Neural cell (in vitro differentiated cells): ENCODE data around the gene ATAD3C. TPM values are rescaled to one million over a fixed set of nuclear protein-coding genes. Genes with fewer than 3 reads are reported as not detected.

Source experiments
- H2AFZ ChIP-seq: fragments of 200-600, 300-800 bp; sonication (generic), shearing (Covaris generic); 2 replicates; pipeline ENCODE4 v1.6.0; 2014; ENCODE audit warnings: low read depth, mild to moderate bottlenecking, antibody characterized with exemption, low read length, moderate library complexity
- H3F3A ChIP-seq: fragments of 200-600 bp; shearing (Covaris generic); 2 replicates; pipeline ENCODE4 v1.6.1; 2016; ENCODE audit warnings: mild to moderate bottlenecking, moderate library complexity, mixed read lengths, antibody characterized with exemption, low read length; ENCODE audit not compliant: insufficient read depth, poor library complexity, severe bottlenecking
- H3K27ac ChIP-seq: fragments of 200-600, 300-800 bp; sonication (generic), shearing (Covaris generic); 2 replicates; pipeline ENCODE4 v1.5.1; 2014; ENCODE audit warnings: mild to moderate bottlenecking, low read length, moderate library complexity
- H3K27me3 ChIP-seq: fragments of 300-800, 200-600 bp; sonication (generic), shearing (Covaris generic); 2 replicates; pipeline ENCODE4 v1.6.0; 2014; ENCODE audit warnings: mild to moderate bottlenecking, low read depth, low read length, moderate library complexity; ENCODE audit not compliant: insufficient read depth
- H3K36me3 ChIP-seq: fragments of 300-800, 200-600 bp; sonication (generic), shearing (Covaris generic); 2 replicates; pipeline ENCODE4 v1.5.1; 2014; ENCODE audit warnings: mild to moderate bottlenecking, antibody characterized with exemption, low read length, moderate library complexity; ENCODE audit not compliant: insufficient read depth
- H3K4me2 ChIP-seq: fragments of 300-800, 200-600 bp; sonication (generic), shearing (Covaris generic); 2 replicates; pipeline ENCODE4 v1.6.0; 2014; ENCODE audit warnings: mild to moderate bottlenecking, low read length
- H3K4me3 ChIP-seq: fragments of 300-800, 200-600 bp; sonication (generic), shearing (Covaris generic); 2 replicates; pipeline ENCODE4 v1.5.1; 2014; ENCODE audit warnings: mild to moderate bottlenecking, low read length, moderate library complexity
- H3K79me2 ChIP-seq: fragments of 200-600 bp; shearing (Covaris generic); replicated peaks from 2 replicates; pipeline ENCODE4 v1.6.0; 2014; ENCODE audit warnings: mild to moderate bottlenecking, low read length, moderate library complexity; ENCODE audit not compliant: insufficient read depth
- H3K9ac ChIP-seq: fragments of 300-800, 200-600 bp; sonication (generic), shearing (Covaris generic); 2 replicates; pipeline ENCODE4 v1.6.1; 2016; ENCODE audit warnings: mild to moderate bottlenecking, low read length, mixed read lengths
- H3K9me2 ChIP-seq: fragments of 200-600 bp; shearing (Covaris generic); 2 replicates; pipeline ENCODE4 v1.6.1; 2016; ENCODE audit warnings: mild to moderate bottlenecking, low read length, mixed read lengths; ENCODE audit not compliant: insufficient read depth
- H3K9me3 ChIP-seq: fragments of 200-600, 300-800 bp; sonication (generic), shearing (Covaris generic); 2 replicates; pipeline ENCODE4 v1.6.1; 2016; ENCODE audit warnings: mild to moderate bottlenecking, mixed run types, low read length, moderate library complexity, mixed read lengths
- H4K20me1 ChIP-seq: fragments of 200-600 bp; shearing (Covaris generic); 2 replicates; pipeline ENCODE4 v1.6.1; 2016; ENCODE audit warnings: mild to moderate bottlenecking, mixed run types; ENCODE audit not compliant: insufficient read depth
- EP300 ChIP-seq: fragments of 450-650 bp; conservative IDR thresholded peaks from 2 replicates; pipeline ENCODE4 v1.6.1; 2014; ENCODE audit warnings: antibody characterized with exemption, mild to moderate bottlenecking, moderate library complexity; ENCODE audit not compliant: poor library complexity, severe bottlenecking
- EZH2 ChIP-seq: fragments of 200-600, 300-800 bp; shearing (Covaris generic), sonication (generic); IDR thresholded peaks from 2 replicates; pipeline ENCODE4 v1.6.1; 2014; ENCODE audit warnings: antibody characterized with exemption, low read length, borderline replicate concordance, mild to moderate bottlenecking; ENCODE audit not compliant: insufficient read depth, poor library complexity, severe bottlenecking
- MXI1 ChIP-seq: fragments of 450-650 bp; conservative IDR thresholded peaks from 2 replicates; pipeline ENCODE4 v1.6.1; 2014; ENCODE audit warnings: antibody characterized with exemption, mild to moderate bottlenecking; ENCODE audit not compliant: poor library complexity, severe bottlenecking
- POLR2AphosphoS5 ChIP-seq: IDR thresholded peaks from 2 replicates; pipeline ENCODE4 v1.6.1; 2012
- RAD21 ChIP-seq: fragments of 450-650 bp; conservative IDR thresholded peaks from 2 replicates; pipeline ENCODE4 v1.6.1; 2014; ENCODE audit warnings: antibody characterized with exemption, mild to moderate bottlenecking, moderate library complexity
- REST ChIP-seq: IDR thresholded peaks from 2 replicates; pipeline ENCODE4 v1.6.1; 2012; ENCODE audit warnings: borderline replicate concordance
- SMC3 ChIP-seq: fragments of 450-650 bp; conservative IDR thresholded peaks from 2 replicates; pipeline ENCODE4 v1.6.1; 2014; ENCODE audit warnings: antibody characterized with exemption, mild to moderate bottlenecking, moderate library complexity; ENCODE audit not compliant: poor library complexity
- TAF1 ChIP-seq: IDR thresholded peaks from 2 replicates; pipeline ENCODE4 v1.6.1; 2012; ENCODE audit warnings: low read depth
- polyA plus RNA-seq: library from polyadenylated mRNA; depleted of rRNA; stranded (reverse); fragments of >200 nt; gene quantifications from 2 replicates; pipeline ENCODE4 v1.2.3, GENCODE V29; 2014
- TF ChIP-seq, protein P1 (sequence below): fragments of 450-650 bp; IDR thresholded peaks from 2 replicates; pipeline ENCODE4 v1.5.1; 2014; ENCODE audit warnings: antibody characterized with exemption, mild to moderate bottlenecking, moderate library complexity; ENCODE audit not compliant: poor library complexity, severe bottlenecking

ATAD3C gene
- polyA plus RNA-seq, 1 donor from 2014 or later = not detected

- TF ChIP-seq, protein P1, sequence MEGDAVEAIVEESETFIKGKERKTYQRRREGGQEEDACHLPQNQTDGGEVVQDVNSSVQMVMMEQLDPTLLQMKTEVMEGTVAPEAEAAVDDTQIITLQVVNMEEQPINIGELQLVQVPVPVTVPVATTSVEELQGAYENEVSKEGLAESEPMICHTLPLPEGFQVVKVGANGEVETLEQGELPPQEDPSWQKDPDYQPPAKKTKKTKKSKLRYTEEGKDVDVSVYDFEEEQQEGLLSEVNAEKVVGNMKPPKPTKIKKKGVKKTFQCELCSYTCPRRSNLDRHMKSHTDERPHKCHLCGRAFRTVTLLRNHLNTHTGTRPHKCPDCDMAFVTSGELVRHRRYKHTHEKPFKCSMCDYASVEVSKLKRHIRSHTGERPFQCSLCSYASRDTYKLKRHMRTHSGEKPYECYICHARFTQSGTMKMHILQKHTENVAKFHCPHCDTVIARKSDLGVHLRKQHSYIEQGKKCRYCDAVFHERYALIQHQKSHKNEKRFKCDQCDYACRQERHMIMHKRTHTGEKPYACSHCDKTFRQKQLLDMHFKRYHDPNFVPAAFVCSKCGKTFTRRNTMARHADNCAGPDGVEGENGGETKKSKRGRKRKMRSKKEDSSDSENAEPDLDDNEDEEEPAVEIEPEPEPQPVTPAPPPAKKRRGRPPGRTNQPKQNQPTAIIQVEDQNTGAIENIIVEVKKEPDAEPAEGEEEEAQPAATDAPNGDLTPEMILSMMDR = no peak
- no peak for TF ChIP-seq RAD21
- TF ChIP-seq EP300 = no peak
Measured at GRCh38 chr1:1432274-1432950, 17.1 kb upstream of the ATAD3C start (continued).

- no peak overlapping the region for H3K4me3 ChIP-seq
Measured at GRCh38 chr1:1432951-1433803, 16.3 kb upstream of the ATAD3C start.

DNA sequence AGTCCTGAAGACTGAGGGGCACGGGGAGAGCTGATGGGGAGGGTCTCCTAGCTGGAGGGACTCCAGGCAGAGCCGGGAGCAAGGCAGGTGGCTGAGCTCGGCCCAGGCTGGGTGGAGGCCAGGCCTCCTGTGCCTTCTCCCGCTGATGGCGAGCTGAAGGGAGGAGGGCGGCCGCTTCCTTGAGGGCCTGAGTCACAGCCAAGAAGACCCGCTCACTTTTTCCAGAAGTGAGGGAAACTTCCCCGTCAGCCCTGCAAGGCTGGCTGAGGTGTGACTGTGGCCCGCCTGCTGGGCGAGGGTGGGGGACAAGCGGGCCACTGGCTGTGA is 15.7 kb upstream of the ATAD3C start:
- H3K36me3 ChIP-seq = no peaks in the 10 kb centered on the region
- no peak overlapping the region for H3K4me3 ChIP-seq
- H3K27ac ChIP-seq = no peak overlapping the region
- no peak overlapping the region for H3K9ac ChIP-seq
- H3K79me2 ChIP-seq = no peaks in the 10 kb centered on the region
- TF ChIP-seq EZH2 (no peak), SMC3 (no peak), MXI1 (no peak), TAF1 (no peak), EP300 (no peak), POLR2AphosphoS5 (no peak), REST (no peak), RAD21 (no peak)
- TF ChIP-seq, protein P1 = no peak
- no peaks in the 10 kb centered on the region for H4K20me1 ChIP-seq
- H3K27me3 ChIP-seq = peaks cover 12% of the 10 kb centered on the region
- H3K9me3 ChIP-seq = no peaks in the 10 kb centered on the region
- no peak overlapping the region for H2AFZ ChIP-seq
- no peak overlapping the region for H3K4me2 ChIP-seq
- no peaks in the 10 kb centered on the region for H3K9me2 ChIP-seq
- no peaks in the 10 kb centered on the region for H3F3A ChIP-seq

More at GRCh38 chr1:1432951-1433803, 16.3 kb upstream of the ATAD3C start:
- H3F3A ChIP-seq = no peaks in the 10 kb centered on the region
- no peak overlapping the region for H3K4me2 ChIP-seq
- no peak overlapping the region for H3K27ac ChIP-seq
- no peaks in the 10 kb centered on the region for H3K9me2 ChIP-seq
- peaks cover 12% of the 10 kb centered on the region for H3K27me3 ChIP-seq
- no peaks in the 10 kb centered on the region for H3K9me3 ChIP-seq
- H2AFZ ChIP-seq = no peak overlapping the region
- H3K36me3 ChIP-seq = no peaks in the 10 kb centered on the region
- TF ChIP-seq POLR2AphosphoS5 (no peak), RAD21 (no peak), SMC3 (no peak)
- no peak overlapping the region for H3K9ac ChIP-seq
- no peaks in the 10 kb centered on the region for H4K20me1 ChIP-seq
- H3K79me2 ChIP-seq = no peaks in the 10 kb centered on the region
